ENCODE results near the gene CAMTA1. TPM values are rescaled to one million over a fixed set of nuclear protein-coding genes. Genes with fewer than 3 reads are reported as not detected.
"Not testable (repeated sequence)": the region's sequence is repeated elsewhere in the genome, so short reads cannot be mapped to it uniquely, and the experiment has no call there.

The CAMTA1 gene
- total RNA-seq, 1 donor from 2014 or later, result 81.6 TPM

GRCh38 chr1:7690076-7690475, 904.8 kb downstream of the CAMTA1 start:
- Mint-ChIP-seq H3K9me3 (ENCODE audit: unreplicated experiment) (peaks cover 4% of the 10 kb centered on the region), H3K27me3 (ENCODE audit: unreplicated experiment) (peaks cover 46% of the 10 kb centered on the region), H3K36me3 (ENCODE audit: unreplicated experiment) (no peaks in the 10 kb centered on the region), H3K4me3 (ENCODE audit: unreplicated experiment) (no peak overlapping the region), H3K27ac (ENCODE audit: unreplicated experiment) (no peak overlapping the region), H3K4me1 (ENCODE audit: unreplicated experiment) (no peaks in the 10 kb centered on the region)
- DNase-seq (ENCODE audit: extremely low spot score, unreplicated experiment), result no peak
- TF ChIP-seq CTCF (IDR thresholded peaks at IDR 0.05), result no peak

GRCh38 chr1:7690496-7691182, 905.4 kb downstream of the CAMTA1 start:
- peaks cover 44% of the 10 kb centered on the region for H3K27me3 Mint-ChIP-seq (ENCODE audit: unreplicated experiment)
- H3K9me3 Mint-ChIP-seq (ENCODE audit: unreplicated experiment), result peaks cover 4% of the 10 kb centered on the region
- no peak for TF ChIP-seq CTCF (IDR thresholded peaks at IDR 0.05)
- no peaks in the 10 kb centered on the region for H3K4me1 Mint-ChIP-seq (ENCODE audit: unreplicated experiment)
- H3K36me3 Mint-ChIP-seq (ENCODE audit: unreplicated experiment), result no peaks in the 10 kb centered on the region
- no peak overlapping the region for H3K4me3 Mint-ChIP-seq (ENCODE audit: unreplicated experiment)
- H3K27ac Mint-ChIP-seq (ENCODE audit: unreplicated experiment), result no peak overlapping the region
- no peak for DNase-seq (ENCODE audit: extremely low spot score, unreplicated experiment)

GRCh38 chr1:7691576-7691975, 906.3 kb downstream of the CAMTA1 start:
- Mint-ChIP-seq H3K9me3 (ENCODE audit: unreplicated experiment) (peaks cover 4% of the 10 kb centered on the region), H3K4me1 (ENCODE audit: unreplicated experiment) (no peaks in the 10 kb centered on the region), H3K27me3 (ENCODE audit: unreplicated experiment) (peaks cover 36% of the 10 kb centered on the region), H3K4me3 (ENCODE audit: unreplicated experiment) (no peak overlapping the region), H3K36me3 (ENCODE audit: unreplicated experiment) (no peaks in the 10 kb centered on the region), H3K27ac (ENCODE audit: unreplicated experiment) (no peak overlapping the region)
- DNase-seq (ENCODE audit: extremely low spot score, unreplicated experiment), result no peak
- TF ChIP-seq CTCF (IDR thresholded peaks at IDR 0.05), result no peak

- peaks cover 32% of the 10 kb centered on the region for H3K27me3 Mint-ChIP-seq (ENCODE audit: unreplicated experiment)
- no peak for DNase-seq (ENCODE audit: extremely low spot score, unreplicated experiment)
- peaks cover 4% of the 10 kb centered on the region for H3K9me3 Mint-ChIP-seq (ENCODE audit: unreplicated experiment)
- TF ChIP-seq CTCF (IDR thresholded peaks at IDR 0.05), result no peak
- H3K4me3 Mint-ChIP-seq (ENCODE audit: unreplicated experiment), result no peak overlapping the region
- H3K36me3 Mint-ChIP-seq (ENCODE audit: unreplicated experiment), result no peaks in the 10 kb centered on the region
- H3K4me1 Mint-ChIP-seq (ENCODE audit: unreplicated experiment), result no peaks in the 10 kb centered on the region
- H3K27ac Mint-ChIP-seq (ENCODE audit: unreplicated experiment), result no peak overlapping the region
Observed at GRCh38 chr1:7692005-7692404, 906.8 kb downstream of the CAMTA1 start.

- DNase-seq (ENCODE audit: extremely low spot score, unreplicated experiment); H3K4me3 Mint-ChIP-seq (ENCODE audit: unreplicated experiment); H3K4me1 Mint-ChIP-seq (ENCODE audit: unreplicated experiment); H3K36me3 Mint-ChIP-seq (ENCODE audit: unreplicated experiment); H3K27ac Mint-ChIP-seq (ENCODE audit: unreplicated experiment); H3K9me3 Mint-ChIP-seq (ENCODE audit: unreplicated experiment): not testable (repeated sequence)
- peaks cover 29% of the 10 kb centered on the region for H3K27me3 Mint-ChIP-seq (ENCODE audit: unreplicated experiment)
Observed at GRCh38 chr1:7693037-7693436, 907.8 kb downstream of the CAMTA1 start.
